HepG2 (cell line): ENCODE measurements around the gene CRYGA.

Source experiments
- KLF9 ChIP-seq: IDR thresholded peaks from 2 replicates; pipeline ENCODE4 v1.6.1; 2016; ENCODE audit warnings: low read depth
- TARDBP ChIP-seq: sonication (generic); formaldehyde crosslinking; IDR thresholded peaks from 2 replicates; pipeline ENCODE4 v1.8.0; 2022; ENCODE audit warnings: mild to moderate bottlenecking, missing genetic modification reagents
- TF ChIP-seq, protein P1 (sequence below): IDR thresholded peaks from 2 replicates; pipeline ENCODE4 v1.6.1; 2016
- TF ChIP-seq, protein P2 (sequence below): sonication (generic); formaldehyde crosslinking; IDR thresholded peaks from 2 replicates; pipeline ENCODE4 v1.5.0; 2020; ENCODE audit warnings: mild to moderate bottlenecking, missing genetic modification reagents, moderate library complexity

DNA sequence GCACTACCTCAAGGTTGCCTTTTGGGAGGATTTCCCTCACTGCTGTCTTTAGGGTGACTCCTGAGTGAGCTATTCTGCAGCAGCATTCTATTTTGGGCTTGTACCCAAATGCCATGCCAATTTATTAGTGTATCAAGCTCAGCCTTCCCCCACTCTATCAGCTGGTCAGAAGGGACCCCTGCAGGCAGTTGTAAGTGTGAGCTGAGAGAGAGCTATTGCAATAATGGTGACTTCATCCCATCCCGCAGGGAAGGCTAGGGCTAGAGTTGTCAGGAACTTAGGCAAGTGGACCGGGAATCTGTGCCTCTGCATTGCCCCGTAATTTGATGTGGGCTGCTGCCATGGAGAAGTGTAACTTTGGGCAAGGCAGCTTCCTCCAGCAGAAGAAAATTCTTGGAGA is 15.6 kb downstream of the CRYGA start:
- TF ChIP-seq, protein P1, sequence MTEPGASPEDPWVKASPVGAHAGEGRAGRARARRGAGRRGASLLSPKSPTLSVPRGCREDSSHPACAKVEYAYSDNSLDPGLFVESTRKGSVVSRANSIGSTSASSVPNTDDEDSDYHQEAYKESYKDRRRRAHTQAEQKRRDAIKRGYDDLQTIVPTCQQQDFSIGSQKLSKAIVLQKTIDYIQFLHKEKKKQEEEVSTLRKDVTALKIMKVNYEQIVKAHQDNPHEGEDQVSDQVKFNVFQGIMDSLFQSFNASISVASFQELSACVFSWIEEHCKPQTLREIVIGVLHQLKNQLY (CRISPR knock-in tag) = no peak
- TF ChIP-seq TARDBP (CRISPR knock-in tag) (no peak), KLF9 (CRISPR knock-in tag) (no peak)
- TF ChIP-seq, protein P2, sequence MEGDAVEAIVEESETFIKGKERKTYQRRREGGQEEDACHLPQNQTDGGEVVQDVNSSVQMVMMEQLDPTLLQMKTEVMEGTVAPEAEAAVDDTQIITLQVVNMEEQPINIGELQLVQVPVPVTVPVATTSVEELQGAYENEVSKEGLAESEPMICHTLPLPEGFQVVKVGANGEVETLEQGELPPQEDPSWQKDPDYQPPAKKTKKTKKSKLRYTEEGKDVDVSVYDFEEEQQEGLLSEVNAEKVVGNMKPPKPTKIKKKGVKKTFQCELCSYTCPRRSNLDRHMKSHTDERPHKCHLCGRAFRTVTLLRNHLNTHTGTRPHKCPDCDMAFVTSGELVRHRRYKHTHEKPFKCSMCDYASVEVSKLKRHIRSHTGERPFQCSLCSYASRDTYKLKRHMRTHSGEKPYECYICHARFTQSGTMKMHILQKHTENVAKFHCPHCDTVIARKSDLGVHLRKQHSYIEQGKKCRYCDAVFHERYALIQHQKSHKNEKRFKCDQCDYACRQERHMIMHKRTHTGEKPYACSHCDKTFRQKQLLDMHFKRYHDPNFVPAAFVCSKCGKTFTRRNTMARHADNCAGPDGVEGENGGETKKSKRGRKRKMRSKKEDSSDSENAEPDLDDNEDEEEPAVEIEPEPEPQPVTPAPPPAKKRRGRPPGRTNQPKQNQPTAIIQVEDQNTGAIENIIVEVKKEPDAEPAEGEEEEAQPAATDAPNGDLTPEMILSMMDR (CRISPR knock-in tag) = peak; percentile 30
